Mammary epithelial cell (primary cell): ENCODE data around the gene NR1D1.

Source experiments
- CTCF ChIP-seq, 2 donors: IDR thresholded peaks in 1 of 2; conservative IDR thresholded peaks in 1 of 2; 2 replicates each; pipeline ENCODE4 v1.5.1; 2011 to 2012; ENCODE audit warnings: inconsistent platforms in 2 of 2, low read length in 2 of 2, mild to moderate bottlenecking in 2 of 2, control low read depth in 1 of 2, low read depth in 1 of 2; ENCODE audit not compliant: insufficient read depth in 1 of 2; ENCODE audit errors: extremely low read depth in 1 of 2
- EZH2 ChIP-seq: IDR thresholded peaks from 2 replicates; pipeline ENCODE4 v1.6.1; 2012; ENCODE audit warnings: low read length, inconsistent platforms, borderline replicate concordance

GRCh38 chr17:40064971-40065768, 35.2 kb downstream of the NR1D1 start:
- TF ChIP-seq CTCF (conservative IDR thresholded peaks at IDR 0.05 in 1 of 2, IDR thresholded peaks at IDR 0.05 in 1 of 2; ENCODE audit: extremely low read depth in 1 of 2, insufficient read depth in 1 of 2, low read depth in 1 of 2, low read length in 2 of 2) (no peak), EZH2 (no peak)
